ENCODE results near the gene MRPL39.

Gene MRPL39

DNA sequence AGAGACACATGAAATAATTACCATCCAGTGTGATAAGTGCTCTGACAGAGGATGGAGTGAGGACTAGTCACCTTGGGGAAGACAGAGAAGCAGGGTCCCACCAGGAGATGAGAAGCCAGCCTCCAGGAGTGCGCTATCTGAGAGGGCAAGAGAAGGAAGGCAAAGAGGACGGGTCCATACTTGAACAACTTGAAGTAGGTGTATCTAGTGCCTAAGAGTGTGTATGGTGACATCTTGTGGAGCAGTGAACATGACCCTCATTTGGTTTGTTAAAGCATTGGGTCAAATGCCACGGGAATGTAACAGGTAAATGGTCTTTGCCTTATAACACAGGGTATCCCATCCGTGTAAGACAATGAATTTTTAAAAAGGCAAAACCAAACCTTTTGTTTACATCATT is 39.8 kb downstream of the MRPL39 start:
- TF ChIP-seq, protein P1, sequence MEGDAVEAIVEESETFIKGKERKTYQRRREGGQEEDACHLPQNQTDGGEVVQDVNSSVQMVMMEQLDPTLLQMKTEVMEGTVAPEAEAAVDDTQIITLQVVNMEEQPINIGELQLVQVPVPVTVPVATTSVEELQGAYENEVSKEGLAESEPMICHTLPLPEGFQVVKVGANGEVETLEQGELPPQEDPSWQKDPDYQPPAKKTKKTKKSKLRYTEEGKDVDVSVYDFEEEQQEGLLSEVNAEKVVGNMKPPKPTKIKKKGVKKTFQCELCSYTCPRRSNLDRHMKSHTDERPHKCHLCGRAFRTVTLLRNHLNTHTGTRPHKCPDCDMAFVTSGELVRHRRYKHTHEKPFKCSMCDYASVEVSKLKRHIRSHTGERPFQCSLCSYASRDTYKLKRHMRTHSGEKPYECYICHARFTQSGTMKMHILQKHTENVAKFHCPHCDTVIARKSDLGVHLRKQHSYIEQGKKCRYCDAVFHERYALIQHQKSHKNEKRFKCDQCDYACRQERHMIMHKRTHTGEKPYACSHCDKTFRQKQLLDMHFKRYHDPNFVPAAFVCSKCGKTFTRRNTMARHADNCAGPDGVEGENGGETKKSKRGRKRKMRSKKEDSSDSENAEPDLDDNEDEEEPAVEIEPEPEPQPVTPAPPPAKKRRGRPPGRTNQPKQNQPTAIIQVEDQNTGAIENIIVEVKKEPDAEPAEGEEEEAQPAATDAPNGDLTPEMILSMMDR (IDR thresholded peaks at IDR 0.05) = no peak
- TF ChIP-seq ZFX (IDR thresholded peaks at IDR 0.05; ENCODE audit: borderline replicate concordance) = no peak
- no peak overlapping the region for H3K27ac ChIP-seq

DNA sequence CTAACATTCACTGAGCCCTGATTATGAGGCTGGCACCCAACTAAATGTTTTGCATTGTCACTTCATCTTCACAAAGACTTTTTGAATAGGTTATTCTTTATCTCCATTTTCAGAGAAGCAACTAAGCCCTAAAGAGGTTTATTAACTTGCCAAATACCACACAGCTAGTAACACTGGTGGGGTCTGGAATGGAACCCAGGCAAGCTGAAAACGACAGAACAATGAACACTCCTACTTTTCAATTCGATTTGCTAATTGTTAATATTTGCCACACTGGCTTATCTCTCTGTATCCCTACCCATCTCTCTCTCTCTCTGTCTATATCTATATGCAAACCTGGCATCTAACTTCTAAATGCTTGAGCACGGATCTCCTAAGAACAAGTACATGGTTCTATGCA is 40.6 kb downstream of the MRPL39 start:
- no peak for TF ChIP-seq ZFX (IDR thresholded peaks at IDR 0.05; ENCODE audit: borderline replicate concordance)
- TF ChIP-seq, protein P1 (IDR thresholded peaks at IDR 0.05) = no peak
- H3K27ac ChIP-seq = no peak overlapping the region

DNA sequence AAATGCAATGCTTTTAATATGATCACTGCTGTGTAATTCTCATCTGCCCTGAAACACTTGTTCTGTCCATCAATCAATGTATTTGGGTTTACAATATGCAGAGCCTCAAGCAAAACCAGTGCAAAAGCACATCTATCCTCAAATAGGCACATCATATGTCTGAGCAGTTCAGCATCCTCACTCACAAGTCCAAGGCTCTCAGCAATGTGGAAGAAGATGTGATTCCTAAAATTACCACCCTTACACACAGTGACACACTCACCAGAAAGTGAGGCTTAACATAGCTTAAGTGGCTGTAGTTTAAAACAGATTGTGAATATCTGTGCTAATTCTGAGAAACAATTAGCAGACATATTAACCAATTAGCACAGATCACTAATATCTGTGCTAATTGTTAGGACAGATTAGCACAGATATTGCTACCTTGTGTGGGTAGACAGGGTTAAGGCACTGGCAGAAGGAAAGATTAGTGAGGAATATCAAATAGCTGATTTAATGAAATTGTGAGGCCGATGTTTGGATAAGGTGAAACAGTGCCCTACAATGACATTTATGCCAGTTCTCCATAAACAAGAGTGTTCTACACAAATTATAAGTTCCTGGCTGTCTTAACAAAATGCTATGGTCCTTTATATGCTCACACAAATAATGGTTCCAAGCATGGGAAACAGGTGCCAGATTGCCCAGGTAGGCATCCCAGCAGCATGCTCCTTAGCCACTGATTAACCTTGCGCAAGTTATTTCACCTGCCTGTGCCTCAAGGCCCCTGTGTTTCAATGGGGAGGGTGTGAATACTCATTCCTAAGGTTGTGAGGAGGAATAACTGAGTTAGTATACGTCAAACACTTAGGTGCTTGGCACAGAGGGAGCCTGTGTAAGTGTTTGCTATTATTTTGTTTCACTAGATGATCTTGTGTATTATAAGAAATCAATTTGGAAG is 41.7 kb downstream of the MRPL39 start:
- no peak overlapping the region for H3K27ac ChIP-seq
- TF ChIP-seq, protein P1 (IDR thresholded peaks at IDR 0.05) = no peak
- TF ChIP-seq ZFX (IDR thresholded peaks at IDR 0.05; ENCODE audit: borderline replicate concordance) = no peak

DNA sequence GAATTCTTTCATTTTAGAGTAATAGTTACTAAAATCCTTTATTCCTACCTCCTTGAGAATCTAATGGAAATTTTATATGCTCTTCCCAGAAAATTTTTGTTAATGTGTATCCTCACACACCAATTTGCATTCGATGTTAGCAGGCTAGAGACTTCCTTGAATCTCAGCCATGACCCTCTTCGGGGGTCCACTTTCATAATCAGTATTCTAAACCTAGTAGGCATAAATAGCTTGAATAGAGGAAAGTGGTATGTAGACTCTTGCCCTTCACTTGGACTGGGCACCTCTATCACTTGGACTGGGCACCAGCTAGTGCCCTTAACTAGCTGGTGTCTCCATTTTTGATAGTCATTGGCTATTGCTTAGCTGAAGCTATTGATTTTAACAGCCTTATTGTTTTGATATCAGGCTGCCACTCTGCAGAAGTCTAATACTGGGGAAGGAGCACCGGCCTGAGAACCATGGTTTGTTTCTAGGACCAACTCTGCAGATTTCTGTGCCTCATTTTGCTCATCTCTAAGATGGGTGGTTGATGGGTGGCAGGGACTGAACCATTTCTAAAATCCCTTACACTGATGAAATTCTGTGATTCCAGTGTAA is 42.8 kb downstream of the MRPL39 start:
- TF ChIP-seq ZFX (IDR thresholded peaks at IDR 0.05; ENCODE audit: borderline replicate concordance) = no peak
- TF ChIP-seq, protein P1 (IDR thresholded peaks at IDR 0.05) = no peak
- H3K27ac ChIP-seq = no peak overlapping the region

DNA sequence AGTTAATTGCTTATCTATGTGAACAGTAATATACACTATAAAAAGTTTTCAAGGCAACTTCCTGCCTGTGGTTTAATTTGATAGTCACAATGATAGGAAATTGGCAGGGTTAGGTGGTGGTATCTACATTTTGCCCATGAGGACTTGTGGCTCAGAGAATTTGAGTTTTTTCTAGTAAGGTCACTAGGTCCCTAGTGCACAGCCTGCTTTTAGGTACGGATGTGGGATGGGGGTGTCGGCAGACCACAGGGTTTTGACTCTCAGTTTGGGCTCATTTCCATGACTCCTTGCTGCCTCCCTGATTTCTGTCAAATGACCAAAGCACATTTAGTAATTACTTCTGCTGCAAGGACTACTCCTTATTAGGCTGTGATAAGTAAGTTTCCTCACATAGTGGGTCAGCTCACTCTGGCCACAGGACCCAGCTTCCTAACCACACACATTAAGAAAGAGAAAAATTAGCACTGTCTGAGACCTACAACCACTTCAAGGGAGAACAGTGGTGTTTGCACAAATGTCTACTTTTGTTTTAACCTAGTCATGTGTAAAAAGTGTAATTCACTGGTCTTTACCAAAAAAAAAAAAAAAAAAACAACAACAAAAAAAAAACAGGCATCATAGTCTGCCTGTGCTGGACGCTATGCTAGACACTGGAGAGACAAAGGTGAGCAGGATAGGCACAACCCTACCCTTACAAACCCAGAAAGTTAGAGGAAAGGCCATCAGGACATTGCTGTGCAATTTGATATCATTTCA is 43.7 kb downstream of the MRPL39 start:
- no peak for TF ChIP-seq ZFX (IDR thresholded peaks at IDR 0.05; ENCODE audit: borderline replicate concordance)
- TF ChIP-seq, protein P1 (IDR thresholded peaks at IDR 0.05) = no peak
- no peak overlapping the region for H3K27ac ChIP-seq

DNA sequence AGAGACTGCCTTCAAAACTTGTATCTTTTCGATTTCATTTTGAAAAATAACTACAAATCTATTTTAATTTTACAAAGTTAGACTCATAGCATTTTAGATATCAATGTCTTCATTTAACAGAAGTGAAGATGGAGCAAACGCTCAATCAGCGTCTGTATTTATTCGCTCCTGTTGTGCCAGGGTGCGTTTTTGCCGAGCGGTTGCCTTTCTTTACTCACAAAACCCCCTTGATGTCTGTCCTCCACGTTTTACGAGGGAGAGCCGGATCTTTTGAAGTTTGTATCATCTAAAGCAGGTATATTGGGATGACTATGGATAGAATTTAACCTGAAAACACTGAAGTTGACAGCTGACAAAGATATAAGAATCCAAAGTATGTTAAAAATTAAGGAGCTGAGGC is 44.6 kb downstream of the MRPL39 start:
- no peak for TF ChIP-seq ZFX (IDR thresholded peaks at IDR 0.05; ENCODE audit: borderline replicate concordance)
- TF ChIP-seq, protein P1 (IDR thresholded peaks at IDR 0.05) = no peak
- H3K27ac ChIP-seq = no peak overlapping the region
